ENCODE results near the gene RPL32. TPM values are rescaled to one million over a fixed set of nuclear protein-coding genes. Genes with fewer than 3 reads are reported as not detected.

RPL32 gene
- total and polyA plus RNA-seq, 2 of the 4 experiments (the other 2 are of a cell fraction): 566 to 1,856 TPM

GRCh38 chr3:12856626-12857025 is 15.3 kb upstream of the RPL32 start:
- Histone ChIP-seq H2AFZ (replicated peaks; ENCODE audit: low read length, poor library complexity) (no peak overlapping the region), H4K8ac (ENCODE audit: low read depth in 2 of 2, low read length in 2 of 2) (no peak overlapping the region), H4K5ac (ENCODE audit: low read depth, low read length) (no peak overlapping the region), H3K18ac (ENCODE audit: low read depth, low read length) (no peak overlapping the region), H3K9me1 (ENCODE audit: insufficient read depth, low read length) (no peaks in the 10 kb centered on the region), H2BK5ac (ENCODE audit: low read depth, low read length, poor library complexity, severe bottlenecking) (no peak overlapping the region), H3K56ac (ENCODE audit: extremely low read depth, insufficient read depth, low read length) (no peak overlapping the region), H4K20me1 (ENCODE audit: insufficient read depth, low read length) (0 out of 2 replicates have a peak, but pooled peaks cover 3% of the 10 kb centered on the region), H3K79me1 (ENCODE audit: low read depth in 1 of 2, low read length in 2 of 2) (no peaks in the 10 kb centered on the region), H2BK120ac (ENCODE audit: low read depth, low read length) (no peak overlapping the region), H2AK5ac (ENCODE audit: low read depth, low read length) (no peak overlapping the region), H2BK20ac (ENCODE audit: low read depth, low read length) (no peak overlapping the region), H3K36me3 (ENCODE audit: control insufficient read depth, insufficient read depth, low read length) (no peaks in the 10 kb centered on the region), H3K14ac (replicated peaks; ENCODE audit: low read depth, low read length) (no peak overlapping the region), H3K27ac (ENCODE audit: insufficient read depth, low read length) (no peak overlapping the region), H4K91ac (ENCODE audit: insufficient read depth, low read depth, low read length) (no peak overlapping the region), H3K9ac (ENCODE audit: low read depth, low read length) (no peak overlapping the region), H2AK9ac (replicated peaks; ENCODE audit: low read depth, low read length, poor library complexity) (no peak overlapping the region), H3K23ac (ENCODE audit: low read depth, low read length) (no peak overlapping the region), H3K4me2 (ENCODE audit: low read depth, low read length) (no peak overlapping the region), H2BK15ac (ENCODE audit: low read depth, low read length) (no peak overlapping the region), H3K9me3 (ENCODE audit: control insufficient read depth, insufficient read depth, low read length) (no peaks in the 10 kb centered on the region), H3K4me1 (ENCODE audit: control insufficient read depth, insufficient read depth, low read length) (peaks cover 4% of the 10 kb centered on the region; the same call in 1 of the 2 replicates), H3K4ac (ENCODE audit: low read depth, low read length) (no peak overlapping the region), H3K4me3 (ENCODE audit: insufficient read depth, low read depth, low read length) (no peak overlapping the region), H3K27me3 (ENCODE audit: control insufficient read depth, insufficient read depth, low read length) (peaks cover 56% of the 10 kb centered on the region)
- dilution Hi-C loops (cut with HindIII; ENCODE audit: low sequenced_read_pairs, unreplicated experiment) (no loop called here), intact Hi-C loops (cut with micrococcal nuclease) (no loop called here), in situ Hi-C loops (cut with MboI; ENCODE audit: low sequenced_read_pairs) (no loop called here)
- 60% methylated on average over 4 of the region's 5 CpGs; no CpG with 5 or more reads in 1 of the 2 experiments for WGBS, 2 experiments (ENCODE audit: extremely low coverage in 2 of 2, insufficient read length in 1 of 2)
- ATAC-seq (ENCODE audit: low read depth) (no peak), DNase-seq (no peak)
- no TSS peak for BruUV-seq (replicated peaks)
- ChIA-PET POLR2A (ENCODE audit: unreplicated experiment) (no interaction called here), CTCF (interaction anchor here (0.6 kb wide), 1 partner anchor 170 kb away, joined by 12 read pairs; no protein-coding TSS in a partner anchor)
- TF ChIP-seq ELK1 (IDR thresholded peaks at IDR 0.05; ENCODE audit: borderline replicate concordance, low read depth, low read length) (no peak), USF2 (IDR thresholded peaks at IDR 0.05; ENCODE audit: low read depth, low read length) (no peak), MAFK (IDR thresholded peaks at IDR 0.05; ENCODE audit: low read depth, low read length) (no peak), CTCF (conservative IDR thresholded peaks at IDR 0.05; ENCODE audit: low read depth, low read length) (no peak), RCOR1 (IDR thresholded peaks at IDR 0.05; ENCODE audit: insufficient replicate concordance, low read length) (no peak), MXI1 (IDR thresholded peaks at IDR 0.05; ENCODE audit: borderline replicate concordance, low read depth, low read length) (no peak)
